Astrocyte (in vitro differentiated cells and primary cell): ENCODE data around the gene MOSMO.

Experiments
- CTCF ChIP-seq: IDR thresholded peaks from 2 replicates; pipeline ENCODE4 v1.5.1; 2011; ENCODE audit warnings: low read depth, mild to moderate bottlenecking, inconsistent platforms, low read length, moderate library complexity; ENCODE audit not compliant: insufficient read depth
- EZH2 ChIP-seq: IDR thresholded peaks from 2 replicates; pipeline ENCODE4 v1.6.1; 2012; ENCODE audit warnings: mild to moderate bottlenecking, low read length, inconsistent platforms; ENCODE audit not compliant: insufficient read depth

- TF ChIP-seq CTCF (no peak), EZH2 (no peak)
Observed at GRCh38 chr16:22031483-22032083, 23.7 kb downstream of the MOSMO start.
